Neutrophil (primary cell): ENCODE results near the gene USH2A.

ENCODE experiments used
- H3K27ac ChIP-seq: fragments of 200-600 bp; sonication (generic); 2 replicates; pipeline ENCODE4 v1.5.1; 2016; ENCODE audit warnings: mild to moderate bottlenecking, moderate library complexity
- H3K27me3 ChIP-seq: fragments of 200-600 bp; sonication (generic); 2 replicates; pipeline ENCODE4 v1.6.0; 2016; ENCODE audit warnings: mild to moderate bottlenecking
- H3K36me3 ChIP-seq: fragments of 200-600 bp; sonication (generic); 2 replicates; pipeline ENCODE4 v1.5.1; 2017
- H3K4me1 ChIP-seq, 2 experiments: fragments of 200-600 bp in 1 of 2; sonication (generic) in 1 of 2; 1 replicate in 1 of 2; 2 replicates in 1 of 2; pipeline versions ENCODE4 v1.5.1 to v1.6.1; 2013 to 2016; ENCODE audit warnings: low read depth in 1 of 2, low read length in 1 of 2, mild to moderate bottlenecking in 1 of 2, moderate library complexity in 1 of 2; ENCODE audit not compliant: control insufficient read depth in 1 of 2, insufficient read depth in 1 of 2
- H3K4me3 ChIP-seq, 2 experiments: fragments of 200-600 bp in 1 of 2; sonication (generic) in 1 of 2; 1 replicate in 1 of 2; 2 replicates in 1 of 2; pipeline ENCODE4 v1.5.1; 2013 to 2016; ENCODE audit warnings: low read depth in 1 of 2, low read length in 1 of 2, mild to moderate bottlenecking in 1 of 2, moderate library complexity in 1 of 2
- H3K9me3 ChIP-seq: fragments of 200-600 bp; sonication (generic); 2 replicates; pipeline ENCODE4 v1.5.1; 2016
- CTCF ChIP-seq: fragments of 200-600 bp; sonication (generic); IDR thresholded peaks from 2 replicates; pipeline ENCODE4 v1.5.1; 2016; ENCODE audit warnings: antibody characterized with exemption

USH2A gene

GRCh38 chr1:216073793-216074595, 349.3 kb downstream of the USH2A start:
- H3K9me3 ChIP-seq, result no peaks in the 10 kb centered on the region
- H3K4me3 ChIP-seq, result no peak overlapping the region
- H3K27me3 ChIP-seq, result no peaks in the 10 kb centered on the region
- TF ChIP-seq CTCF, result no peak
- H3K36me3 ChIP-seq, result no peaks in the 10 kb centered on the region
- H3K4me1 ChIP-seq, result no peaks in the 10 kb centered on the region
- no peak overlapping the region for H3K27ac ChIP-seq

- no peaks in the 10 kb centered on the region for H3K27me3 ChIP-seq
- TF ChIP-seq CTCF, result no peak
- H3K4me3 ChIP-seq, result no peak overlapping the region
- no peak overlapping the region for H3K27ac ChIP-seq
- no peaks in the 10 kb centered on the region for H3K9me3 ChIP-seq
- H3K36me3 ChIP-seq, result no peaks in the 10 kb centered on the region
- H3K4me1 ChIP-seq, result no peaks in the 10 kb centered on the region
Observed at GRCh38 chr1:216071262-216071661, 352.0 kb downstream of the USH2A start.

GRCh38 chr1:216064643-216065042, 358.6 kb downstream of the USH2A start:
- Histone ChIP-seq H3K27ac (no peak overlapping the region), H3K9me3 (no peaks in the 10 kb centered on the region), H3K27me3 (no peaks in the 10 kb centered on the region), H3K4me1 (no peaks in the 10 kb centered on the region), H3K4me3 (no peak overlapping the region), H3K36me3 (no peaks in the 10 kb centered on the region)
- TF ChIP-seq CTCF, result no peak

- no peak for TF ChIP-seq CTCF
- H3K36me3 ChIP-seq, result no peaks in the 10 kb centered on the region
- H3K4me3 ChIP-seq, result no peak overlapping the region
- no peak overlapping the region for H3K27ac ChIP-seq
- no peaks in the 10 kb centered on the region for H3K4me1 ChIP-seq
- no peaks in the 10 kb centered on the region for H3K9me3 ChIP-seq
- H3K27me3 ChIP-seq, result no peaks in the 10 kb centered on the region
Observed at GRCh38 chr1:216057947-216058346, 365.3 kb downstream of the USH2A start.

GRCh38 chr1:216057063-216057462, 366.2 kb downstream of the USH2A start:
- Histone ChIP-seq H3K27me3 (no peaks in the 10 kb centered on the region), H3K4me3 (no peak overlapping the region), H3K27ac (no peak overlapping the region), H3K4me1 (no peaks in the 10 kb centered on the region), H3K36me3 (no peaks in the 10 kb centered on the region), H3K9me3 (no peaks in the 10 kb centered on the region)
- TF ChIP-seq CTCF, result no peak
